ENCODE data around the gene B3GNT5.
"Not testable (repeated sequence)": the region's sequence is repeated elsewhere in the genome, so short reads cannot be mapped to it uniquely, and the experiment has no call there.

The B3GNT5 gene

GRCh38 chr3:183224180-183224970 is 28.7 kb upstream of the B3GNT5 start:
- H3K27me3 Mint-ChIP-seq (ENCODE audit: low read depth, poor library complexity) = no peaks in the 10 kb centered on the region
- H3K4me3 Mint-ChIP-seq = no peak overlapping the region
- peaks cover 16% of the 10 kb centered on the region for H3K4me1 Mint-ChIP-seq
- H3K9me3 Mint-ChIP-seq = no peaks in the 10 kb centered on the region
- H3K36me3 Mint-ChIP-seq (ENCODE audit: low read depth) = no peaks in the 10 kb centered on the region
- TF ChIP-seq CTCF (IDR thresholded peaks at IDR 0.05) = no peak
- no peak for DNase-seq
- no peak overlapping the region for H3K27ac Mint-ChIP-seq

GRCh38 chr3:183226333-183226890 is 26.6 kb upstream of the B3GNT5 start:
- no peaks in the 10 kb centered on the region for H3K36me3 Mint-ChIP-seq (ENCODE audit: low read depth)
- no peak overlapping the region for H3K27ac Mint-ChIP-seq
- no peak for DNase-seq
- no peak overlapping the region for H3K4me3 Mint-ChIP-seq
- H3K27me3 Mint-ChIP-seq (ENCODE audit: low read depth, poor library complexity) = no peaks in the 10 kb centered on the region
- no peak for TF ChIP-seq CTCF (IDR thresholded peaks at IDR 0.05)
- peaks cover 10% of the 10 kb centered on the region for H3K4me1 Mint-ChIP-seq
- H3K9me3 Mint-ChIP-seq = no peaks in the 10 kb centered on the region

- TF ChIP-seq CTCF (IDR thresholded peaks at IDR 0.05) = no peak
- no peaks in the 10 kb centered on the region for H3K36me3 Mint-ChIP-seq (ENCODE audit: low read depth)
- peaks cover 6% of the 10 kb centered on the region for H3K27me3 Mint-ChIP-seq (ENCODE audit: low read depth, poor library complexity)
- H3K4me1 Mint-ChIP-seq = peaks cover 8% of the 10 kb centered on the region
- no peaks in the 10 kb centered on the region for H3K9me3 Mint-ChIP-seq
- no peak overlapping the region for H3K4me3 Mint-ChIP-seq
- no peak for DNase-seq
- H3K27ac Mint-ChIP-seq = no peak overlapping the region
Observed at GRCh38 chr3:183227586-183227985, 25.5 kb upstream of the B3GNT5 start.

GRCh38 chr3:183229178-183229577 is 23.9 kb upstream of the B3GNT5 start:
- no peaks in the 10 kb centered on the region for H3K9me3 Mint-ChIP-seq
- H3K27me3 Mint-ChIP-seq (ENCODE audit: low read depth, poor library complexity) = peaks cover 6% of the 10 kb centered on the region
- DNase-seq = no peak
- no peak overlapping the region for H3K4me3 Mint-ChIP-seq
- H3K27ac Mint-ChIP-seq = no peak overlapping the region
- no peaks in the 10 kb centered on the region for H3K4me1 Mint-ChIP-seq
- H3K36me3 Mint-ChIP-seq (ENCODE audit: low read depth) = no peaks in the 10 kb centered on the region
- no peak for TF ChIP-seq CTCF (IDR thresholded peaks at IDR 0.05)

- H3K36me3 Mint-ChIP-seq (ENCODE audit: low read depth); H3K4me3 Mint-ChIP-seq; DNase-seq; H3K27me3 Mint-ChIP-seq (ENCODE audit: low read depth, poor library complexity); H3K9me3 Mint-ChIP-seq; H3K27ac Mint-ChIP-seq; H3K4me1 Mint-ChIP-seq: not testable (repeated sequence)
Observed at GRCh38 chr3:183230251-183230650, 22.8 kb upstream of the B3GNT5 start.

- Mint-ChIP-seq H3K4me3 (no peak overlapping the region), H3K36me3 (ENCODE audit: low read depth) (no peaks in the 10 kb centered on the region), H3K27ac (no peak overlapping the region), H3K4me1 (no peaks in the 10 kb centered on the region), H3K9me3 (no peaks in the 10 kb centered on the region), H3K27me3 (ENCODE audit: low read depth, poor library complexity) (peaks cover 6% of the 10 kb centered on the region)
- TF ChIP-seq CTCF (IDR thresholded peaks at IDR 0.05) = no peak
- DNase-seq = no peak
Observed at GRCh38 chr3:183230826-183231225, 22.2 kb upstream of the B3GNT5 start.

Data from nephron progenitor cell (in vitro differentiated cells).